Trophoblast cell (in vitro differentiated cells and primary cell): ENCODE results near the gene FAM53A.

ENCODE experiments used
- DNase-seq, 2 donors: peaks; one replicate each; pipeline ENCODE4 v3.0.0-alpha.2; 2016
- H2AFZ ChIP-seq: 2 replicates; pipeline ENCODE4 v1.6.1; 2013; ENCODE audit warnings: low read length, moderate library complexity, mild to moderate bottlenecking; ENCODE audit not compliant: insufficient read depth, poor library complexity
- H2AK5ac ChIP-seq: 2 replicates; pipeline ENCODE4 v1.6.1; 2013; ENCODE audit warnings: mild to moderate bottlenecking, low read length
- H2BK120ac ChIP-seq: 2 replicates; pipeline ENCODE4 v1.6.1; 2013; ENCODE audit warnings: low read length, mild to moderate bottlenecking, moderate library complexity; ENCODE audit not compliant: insufficient read depth, poor library complexity
- H2BK12ac ChIP-seq: 2 replicates; pipeline ENCODE4 v1.6.1; 2013; ENCODE audit warnings: mild to moderate bottlenecking, low read length, moderate library complexity
- H2BK5ac ChIP-seq: 2 replicates; pipeline ENCODE4 v1.6.1; 2013; ENCODE audit warnings: low read length, low read depth, moderate library complexity, mild to moderate bottlenecking; ENCODE audit not compliant: poor library complexity
- H3K14ac ChIP-seq: 2 replicates; pipeline ENCODE4 v1.6.1; 2013; ENCODE audit warnings: mild to moderate bottlenecking, low read length
- H3K18ac ChIP-seq: 2 replicates; pipeline ENCODE4 v1.6.1; 2013; ENCODE audit warnings: mild to moderate bottlenecking, low read length
- H3K23ac ChIP-seq: 2 replicates; pipeline ENCODE4 v1.6.1; 2013; ENCODE audit warnings: low read length
- H3K27ac ChIP-seq: 2 replicates; pipeline ENCODE4 v1.5.1; 2013; ENCODE audit warnings: low read depth, mild to moderate bottlenecking, inconsistent platforms, low read length, moderate library complexity
- H3K27me3 ChIP-seq: 2 replicates; pipeline ENCODE4 v1.6.1; 2013; ENCODE audit warnings: inconsistent platforms, mild to moderate bottlenecking, low read length, moderate library complexity; ENCODE audit not compliant: insufficient read depth
- H3K36me3 ChIP-seq, 2 experiments: 1 replicate in 1 of 2; 2 replicates in 1 of 2; pipeline ENCODE4 v1.6.1; 2013; ENCODE audit warnings: low read length in 2 of 2, mild to moderate bottlenecking in 2 of 2, moderate library complexity in 1 of 2; ENCODE audit not compliant: insufficient read depth in 2 of 2, control insufficient read depth in 1 of 2
- H3K4ac ChIP-seq: 2 replicates; pipeline ENCODE4 v1.6.1; 2013; ENCODE audit warnings: low read depth, mild to moderate bottlenecking, low read length, moderate library complexity
- H3K4me1 ChIP-seq, 2 experiments: 1 replicate in 1 of 2; 2 replicates in 1 of 2; pipeline ENCODE4 v1.6.1; 2013; ENCODE audit warnings: low read length in 2 of 2, mild to moderate bottlenecking in 2 of 2, moderate library complexity in 1 of 2; ENCODE audit not compliant: insufficient read depth in 2 of 2, control insufficient read depth in 1 of 2
- H3K4me2 ChIP-seq: 2 replicates; pipeline ENCODE4 v1.6.1; 2013; ENCODE audit warnings: inconsistent platforms, mild to moderate bottlenecking, low read length, moderate library complexity
- H3K4me3 ChIP-seq: 2 replicates; pipeline ENCODE4 v1.5.1; 2013; ENCODE audit warnings: mild to moderate bottlenecking, low read depth, low read length, inconsistent platforms
- H3K79me1 ChIP-seq: one replicate; pipeline ENCODE4 v1.6.1; 2013; ENCODE audit warnings: low read length
- H3K79me2 ChIP-seq: 2 replicates; pipeline ENCODE4 v1.6.1; 2013; ENCODE audit warnings: low read length, mild to moderate bottlenecking; ENCODE audit not compliant: control insufficient read depth, insufficient read depth, poor library complexity
- H3K9ac ChIP-seq: 2 replicates; pipeline ENCODE4 v1.6.1; 2013; ENCODE audit warnings: mild to moderate bottlenecking, low read length
- H3K9me3 ChIP-seq: 2 replicates; pipeline ENCODE4 v1.6.1; 2013; ENCODE audit warnings: low read depth, mild to moderate bottlenecking, control low read depth, inconsistent platforms, low read length; ENCODE audit not compliant: insufficient read depth
- H4K12ac ChIP-seq: 2 replicates; pipeline ENCODE4 v1.6.1; 2013; ENCODE audit warnings: low read depth, mild to moderate bottlenecking, low read length, moderate library complexity
- H4K8ac ChIP-seq: 2 replicates; pipeline ENCODE4 v1.6.1; 2013; ENCODE audit warnings: low read depth, mild to moderate bottlenecking, low read length, moderate library complexity
- H4K91ac ChIP-seq: one replicate; pipeline ENCODE4 v1.6.1; 2013; ENCODE audit warnings: low read depth, mild to moderate bottlenecking, low read length, moderate library complexity
- WGBS: extraction: QIAGEN DNeasy Blood & Tissue Kit; methylation state at CpG from one replicate; pipeline ENCODE4 v1.1.7; 2013; ENCODE audit warnings: missing lambda C conversion rate; ENCODE audit not compliant: insufficient read length, insufficient coverage; ENCODE audit errors: extremely low coverage; 5-methylcytosine and 5-hydroxymethylcytosine counted together

Gene FAM53A

DNA sequence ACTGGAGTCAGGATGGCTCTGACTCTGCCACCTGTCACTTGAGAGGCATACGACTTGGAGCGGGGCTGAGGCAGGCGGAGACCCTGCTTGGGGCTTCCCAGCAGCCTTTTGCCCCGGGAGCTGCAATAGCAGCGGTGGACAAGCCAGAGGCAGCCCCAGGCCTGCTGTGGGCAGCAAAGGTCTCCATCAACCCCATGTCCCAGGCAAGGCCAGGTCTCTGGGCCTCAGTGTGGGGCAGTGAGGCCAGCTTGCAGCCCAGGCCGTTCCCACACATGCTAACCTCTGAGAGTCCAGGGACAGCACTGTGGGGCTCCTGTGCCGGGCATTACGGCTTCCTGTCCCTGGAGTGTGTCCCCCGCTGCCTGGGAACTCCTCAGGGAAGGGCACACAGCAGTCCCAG, 53.0 kb downstream of the FAM53A start:
- H3K79me2 ChIP-seq: no peaks in the 10 kb centered on the region
- H3K18ac ChIP-seq: no peak overlapping the region
- no peak overlapping the region for H2AK5ac ChIP-seq
- no CpG with 5 or more reads among the region's 9 CpGs for WGBS
- H2BK120ac ChIP-seq: no peak overlapping the region
- H3K79me1 ChIP-seq: no peaks in the 10 kb centered on the region
- H4K91ac ChIP-seq: no peak overlapping the region
- H3K4me2 ChIP-seq: no peak overlapping the region
- no peak overlapping the region for H3K23ac ChIP-seq
- H2AFZ ChIP-seq: no peak overlapping the region
- H3K27me3 ChIP-seq: no peaks in the 10 kb centered on the region
- H3K4me1 ChIP-seq: no peaks in the 10 kb centered on the region
- H2BK12ac ChIP-seq: no peak overlapping the region
- no peak overlapping the region for H3K27ac ChIP-seq
- no peak overlapping the region for H3K9ac ChIP-seq
- H2BK5ac ChIP-seq: no peak overlapping the region
- H4K8ac ChIP-seq: no peak overlapping the region
- peaks cover 10% of the 10 kb centered on the region for H3K9me3 ChIP-seq
- no peak overlapping the region for H3K14ac ChIP-seq
- no peak overlapping the region for H3K4me3 ChIP-seq
- H4K12ac ChIP-seq: no peak overlapping the region
- DNase-seq: no peak
- H3K4ac ChIP-seq: no peak overlapping the region
- H3K36me3 ChIP-seq: no peaks in the 10 kb centered on the region

DNA sequence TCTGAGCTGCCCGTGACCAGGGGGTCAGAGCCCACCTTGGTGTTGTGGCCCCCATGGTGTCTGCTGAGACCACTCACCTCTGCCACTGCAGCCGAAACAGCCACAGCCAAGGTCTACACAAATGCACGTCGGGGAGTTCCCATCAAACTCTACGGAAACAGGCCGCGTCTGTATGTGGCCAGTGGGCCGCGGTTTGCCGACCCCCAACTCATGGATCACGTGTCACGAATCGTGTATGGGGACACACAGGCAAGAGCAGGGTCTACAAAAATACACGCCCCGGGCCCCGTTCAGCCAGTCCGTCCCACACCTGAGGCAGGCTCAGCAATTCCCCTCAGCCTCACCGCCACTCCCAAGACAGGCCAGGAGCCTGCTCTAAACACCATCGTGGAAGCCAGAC, 53.8 kb downstream of the FAM53A start:
- Histone ChIP-seq H3K4ac (no peak overlapping the region), H2AFZ (no peak overlapping the region), H3K18ac (no peak overlapping the region), H2BK12ac (no peak overlapping the region), H3K9ac (no peak overlapping the region), H3K27me3 (no peaks in the 10 kb centered on the region), H3K4me1 (no peaks in the 10 kb centered on the region), H2AK5ac (no peak overlapping the region), H3K79me2 (no peaks in the 10 kb centered on the region), H4K8ac (no peak overlapping the region), H3K9me3 (peaks cover 16% of the 10 kb centered on the region), H3K23ac (no peak overlapping the region), H3K36me3 (no peaks in the 10 kb centered on the region), H3K14ac (no peak overlapping the region), H2BK5ac (no peak overlapping the region), H4K12ac (no peak overlapping the region), H3K4me2 (no peak overlapping the region), H2BK120ac (no peak overlapping the region), H3K79me1 (no peaks in the 10 kb centered on the region), H4K91ac (no peak overlapping the region), H3K27ac (no peak overlapping the region), H3K4me3 (no peak overlapping the region)
- DNase-seq: no peak
- no CpG with 5 or more reads among the region's 19 CpGs for WGBS

DNA sequence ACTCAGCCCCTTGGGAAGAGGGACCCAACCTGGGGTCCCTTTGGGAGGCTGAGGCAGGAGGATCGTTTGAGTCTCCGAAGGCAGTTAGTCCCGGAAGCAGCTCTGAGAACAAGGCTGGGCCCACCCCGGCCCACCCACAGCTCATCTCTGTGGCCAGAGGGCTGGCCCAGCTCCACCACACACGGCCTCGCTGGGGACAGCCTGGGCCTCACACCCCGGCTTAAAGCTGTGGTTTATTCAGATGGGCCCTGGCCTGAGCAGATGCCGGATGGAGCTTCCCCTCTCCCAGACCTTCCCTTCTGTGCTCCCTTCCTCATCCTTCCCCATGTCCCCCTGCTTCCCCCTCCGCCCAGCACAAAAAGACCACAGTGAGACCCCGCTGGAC, 54.4 kb downstream of the FAM53A start:
- Histone ChIP-seq H3K79me1 (no peaks in the 10 kb centered on the region), H2BK5ac (no peak overlapping the region), H2BK120ac (no peak overlapping the region), H3K9ac (no peak overlapping the region), H3K4ac (no peak overlapping the region), H2BK12ac (no peak overlapping the region), H3K4me1 (no peaks in the 10 kb centered on the region), H3K27ac (no peak overlapping the region), H2AFZ (no peak overlapping the region), H3K14ac (no peak overlapping the region), H3K9me3 (peaks cover 17% of the 10 kb centered on the region), H3K27me3 (no peaks in the 10 kb centered on the region), H3K36me3 (no peaks in the 10 kb centered on the region), H3K4me2 (no peak overlapping the region), H2AK5ac (no peak overlapping the region), H4K12ac (no peak overlapping the region), H3K79me2 (no peaks in the 10 kb centered on the region), H3K4me3 (no peak overlapping the region), H4K91ac (no peak overlapping the region), H3K18ac (no peak overlapping the region), H3K23ac (no peak overlapping the region), H4K8ac (no peak overlapping the region)
- no CpG with 5 or more reads among the region's 10 CpGs for WGBS
- DNase-seq: no peak

DNA sequence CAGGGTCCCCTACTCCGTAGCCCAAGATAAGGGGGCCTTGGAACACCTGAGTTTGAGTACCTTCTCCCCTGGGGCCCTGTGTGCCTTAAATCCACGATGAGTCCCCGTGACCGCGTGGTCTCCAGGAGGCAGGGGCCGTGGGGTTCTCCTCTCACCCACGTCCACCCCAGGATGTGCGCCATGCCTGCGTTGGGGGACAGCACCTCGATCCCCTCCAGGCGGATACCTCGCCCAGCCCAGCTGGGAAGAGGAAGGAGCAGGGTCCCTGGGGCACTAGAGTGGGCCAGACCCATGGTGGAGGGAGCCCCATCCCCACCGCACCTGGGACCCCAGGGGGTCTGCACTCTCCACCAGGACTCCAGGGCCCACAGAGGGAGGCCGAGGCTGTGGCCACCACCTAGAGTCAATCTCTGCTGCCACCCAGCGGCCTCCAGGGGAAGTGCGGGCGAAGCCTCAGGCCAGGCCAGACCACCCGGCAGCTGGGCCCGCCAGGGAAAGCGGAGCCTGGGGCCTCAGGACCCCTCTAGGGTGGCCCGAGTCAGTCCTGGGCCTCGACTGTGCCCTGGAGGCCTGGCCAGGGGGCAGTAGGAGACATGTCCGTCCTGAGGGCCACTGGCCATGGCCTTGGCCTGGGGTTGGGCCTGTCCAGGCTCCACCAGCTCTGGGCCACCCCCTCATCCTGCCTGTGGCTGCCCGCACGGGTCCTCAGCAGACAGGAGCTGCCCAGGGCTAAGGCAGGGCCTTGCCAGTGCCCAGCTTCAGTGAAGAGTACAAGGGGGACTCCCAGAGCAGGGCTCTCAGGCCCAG, 55.0 kb downstream of the FAM53A start:
- Histone ChIP-seq H2AFZ (no peak overlapping the region), H3K79me1 (no peaks in the 10 kb centered on the region), H3K23ac (no peak overlapping the region), H4K91ac (no peak overlapping the region), H4K12ac (no peak overlapping the region), H3K4me2 (no peak overlapping the region), H3K36me3 (no peaks in the 10 kb centered on the region), H3K27ac (no peak overlapping the region), H3K14ac (no peak overlapping the region), H2BK120ac (no peak overlapping the region), H3K4ac (no peak overlapping the region), H3K4me1 (no peaks in the 10 kb centered on the region), H2AK5ac (no peak overlapping the region), H3K27me3 (no peaks in the 10 kb centered on the region), H3K18ac (no peak overlapping the region), H4K8ac (no peak overlapping the region), H3K4me3 (no peak overlapping the region), H3K9me3 (peaks cover 22% of the 10 kb centered on the region), H3K9ac (no peak overlapping the region), H2BK12ac (no peak overlapping the region), H3K79me2 (no peaks in the 10 kb centered on the region), H2BK5ac (no peak overlapping the region)
- WGBS: no CpG with 5 or more reads among the region's 25 CpGs
- DNase-seq: peak; percentile 16 to 66
